ENCODE measurements around the gene TACC2. TPM values are rescaled to one million over a fixed set of nuclear protein-coding genes. Genes with fewer than 3 reads are reported as not detected.
A peak's percentile ranks its signal among the peaks of the same experiment; 100 is the strongest.
"Not testable (repeated sequence)": the region's sequence is repeated elsewhere in the genome, so short reads cannot be mapped to it uniquely, and the experiment has no call there.

TACC2 gene
- total RNA-seq, 1 donor from 2014 or later: 76.4 TPM

DNA sequence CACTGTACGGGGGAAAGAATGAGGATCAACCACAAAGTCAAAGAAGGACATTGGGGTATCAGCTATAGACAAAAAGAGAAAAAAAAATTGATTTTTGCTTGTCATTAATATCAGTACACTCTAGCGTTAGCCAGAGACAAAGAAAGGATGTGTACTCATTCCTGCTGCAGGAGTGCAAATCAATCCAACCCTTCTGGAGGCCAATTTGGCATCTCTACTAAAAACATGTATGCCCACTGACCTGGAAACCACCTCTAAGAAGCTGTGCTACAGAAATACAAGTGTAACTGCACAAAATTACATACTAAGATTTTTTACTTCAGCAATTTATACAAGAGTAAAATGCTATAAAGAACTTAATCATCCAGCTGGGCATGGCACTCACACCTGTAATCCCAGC is 27.5 kb upstream of the TACC2 start:
- no peak overlapping the region for H3K4me3 ChIP-seq
- no peaks in the 10 kb centered on the region for H3K9me3 ChIP-seq
- no peaks in the 10 kb centered on the region for H3K4me1 ChIP-seq
- no peak for DNase-seq (ENCODE audit: extremely low spot score in 2 of 2)
- H3K36me3 ChIP-seq: peaks cover 0 to 43% of the 10 kb centered on the region in 2 donors
- TF ChIP-seq, protein P1, sequence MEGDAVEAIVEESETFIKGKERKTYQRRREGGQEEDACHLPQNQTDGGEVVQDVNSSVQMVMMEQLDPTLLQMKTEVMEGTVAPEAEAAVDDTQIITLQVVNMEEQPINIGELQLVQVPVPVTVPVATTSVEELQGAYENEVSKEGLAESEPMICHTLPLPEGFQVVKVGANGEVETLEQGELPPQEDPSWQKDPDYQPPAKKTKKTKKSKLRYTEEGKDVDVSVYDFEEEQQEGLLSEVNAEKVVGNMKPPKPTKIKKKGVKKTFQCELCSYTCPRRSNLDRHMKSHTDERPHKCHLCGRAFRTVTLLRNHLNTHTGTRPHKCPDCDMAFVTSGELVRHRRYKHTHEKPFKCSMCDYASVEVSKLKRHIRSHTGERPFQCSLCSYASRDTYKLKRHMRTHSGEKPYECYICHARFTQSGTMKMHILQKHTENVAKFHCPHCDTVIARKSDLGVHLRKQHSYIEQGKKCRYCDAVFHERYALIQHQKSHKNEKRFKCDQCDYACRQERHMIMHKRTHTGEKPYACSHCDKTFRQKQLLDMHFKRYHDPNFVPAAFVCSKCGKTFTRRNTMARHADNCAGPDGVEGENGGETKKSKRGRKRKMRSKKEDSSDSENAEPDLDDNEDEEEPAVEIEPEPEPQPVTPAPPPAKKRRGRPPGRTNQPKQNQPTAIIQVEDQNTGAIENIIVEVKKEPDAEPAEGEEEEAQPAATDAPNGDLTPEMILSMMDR (IDR thresholded peaks at IDR 0.05): no peak
- TF ChIP-seq POLR2AphosphoS5 (IDR thresholded peaks at IDR 0.05; ENCODE audit: insufficient read depth in 1 of 2, low read depth in 1 of 2) (no peak), POLR2A (IDR thresholded peaks at IDR 0.05) (no peak)
- no peak overlapping the region for H3K27ac ChIP-seq
- H3K27me3 ChIP-seq: no peaks in the 10 kb centered on the region
- intact Hi-C loops (cut with DNase I): no loop called here

DNA sequence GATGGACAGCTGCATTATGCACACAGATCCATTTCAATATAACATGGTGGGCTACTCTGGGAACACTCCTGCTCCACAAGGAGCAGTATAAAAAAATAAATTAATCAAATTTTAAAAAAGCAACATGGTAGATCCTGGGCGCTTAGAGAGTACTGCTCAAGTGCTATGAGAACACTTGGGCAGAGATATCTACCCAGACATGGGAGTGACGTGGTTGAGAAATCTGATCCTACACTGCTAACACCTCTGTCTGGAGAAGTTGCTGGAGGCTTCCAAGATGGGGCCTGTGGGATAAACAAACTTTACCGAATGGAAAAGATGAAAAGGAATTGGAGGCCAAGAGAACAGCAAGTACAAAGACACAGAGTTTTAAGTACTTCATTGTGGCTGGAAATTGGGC is 23.0 kb upstream of the TACC2 start:
- TF ChIP-seq POLR2A (IDR thresholded peaks at IDR 0.05): no peak
- TF ChIP-seq, protein P1 (IDR thresholded peaks at IDR 0.05): no peak
- TF ChIP-seq POLR2AphosphoS5 (IDR thresholded peaks at IDR 0.05; ENCODE audit: insufficient read depth in 1 of 2, low read depth in 1 of 2): no peak
- Histone ChIP-seq H3K4me1 (no peaks in the 10 kb centered on the region), H3K4me3 (no peak overlapping the region), H3K36me3 (peaks cover 0 to 62% of the 10 kb centered on the region in 2 donors), H3K27ac (no peak overlapping the region), H3K9me3 (no peaks in the 10 kb centered on the region), H3K27me3 (no peaks in the 10 kb centered on the region)
- DNase-seq (ENCODE audit: extremely low spot score in 2 of 2): no peak
- intact Hi-C loops (cut with DNase I): no loop called here

DNA sequence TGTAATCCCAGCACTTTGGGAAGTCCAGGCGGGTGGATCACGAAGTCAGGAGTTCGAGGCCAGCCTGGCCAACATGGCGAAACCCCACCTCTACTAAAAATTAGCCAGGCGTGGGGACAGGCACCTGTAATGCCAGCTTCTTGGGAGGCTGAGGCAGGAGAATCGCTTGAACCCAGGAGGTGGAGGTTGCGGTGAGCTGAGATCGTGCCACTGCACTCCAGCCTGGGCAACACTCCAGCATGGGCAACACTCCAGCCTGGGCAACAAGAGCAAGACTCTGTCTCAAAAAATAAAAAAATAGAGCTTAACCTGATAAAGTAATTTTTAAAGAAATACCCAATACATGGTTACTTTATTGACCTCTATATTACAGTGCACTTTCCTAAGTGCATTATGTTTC is 19.9 kb upstream of the TACC2 start:
- peaks cover 0 to 57% of the 10 kb centered on the region in 2 donors for H3K36me3 ChIP-seq
- intact Hi-C loops (cut with DNase I): not testable (repeated sequence)

DNA sequence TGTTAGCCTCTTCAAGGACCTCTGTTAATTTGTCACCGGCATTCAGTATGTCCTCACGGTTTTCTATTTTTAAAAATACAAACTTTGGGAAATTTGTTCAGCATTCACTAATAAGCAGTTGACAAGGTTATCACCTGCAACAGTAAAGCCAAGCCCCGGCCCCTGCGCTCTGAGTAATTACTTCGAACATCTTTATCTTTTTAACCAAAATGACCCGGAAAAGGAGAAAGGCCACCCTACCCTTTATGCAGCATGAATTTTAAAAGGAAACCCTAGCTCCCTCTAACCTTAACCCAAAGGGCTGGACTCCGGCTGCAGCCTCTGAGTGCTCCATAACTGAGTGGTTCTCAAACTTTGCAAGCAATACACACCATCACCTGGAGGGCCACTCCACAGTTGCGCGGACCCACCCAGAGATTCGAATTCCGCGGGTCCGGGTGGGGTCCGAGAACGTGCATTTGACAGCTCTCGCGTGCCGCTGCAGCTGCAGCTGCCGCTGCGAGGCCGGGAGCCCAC is 14.9 kb upstream of the TACC2 start:
- Histone ChIP-seq H3K36me3 (peaks cover 0 to 14% of the 10 kb centered on the region in 2 donors), H3K4me1 (peaks cover 26% of the 10 kb centered on the region), H3K27me3 (no peaks in the 10 kb centered on the region), H3K27ac (peak overlapping the region; percentile 95), H3K9me3 (no peaks in the 10 kb centered on the region), H3K4me3 (peak overlapping the region; percentile 76 to 83)
- no peak for DNase-seq (ENCODE audit: extremely low spot score in 2 of 2)
- no peak for TF ChIP-seq POLR2A (IDR thresholded peaks at IDR 0.05)
- no peak for TF ChIP-seq POLR2AphosphoS5 (IDR thresholded peaks at IDR 0.05; ENCODE audit: insufficient read depth in 1 of 2, low read depth in 1 of 2)
- TF ChIP-seq, protein P1 (IDR thresholded peaks at IDR 0.05): no peak
- intact Hi-C loops (cut with DNase I): no loop called here

More for the DNA sequence above, 19.9 kb upstream of the TACC2 start:
- not testable (repeated sequence) for H3K4me3 ChIP-seq; H3K9me3 ChIP-seq; H3K27ac ChIP-seq; DNase-seq (ENCODE audit: extremely low spot score in 2 of 2); H3K27me3 ChIP-seq
- H3K4me1 ChIP-seq: peaks cover 16% of the 10 kb centered on the region

DNA sequence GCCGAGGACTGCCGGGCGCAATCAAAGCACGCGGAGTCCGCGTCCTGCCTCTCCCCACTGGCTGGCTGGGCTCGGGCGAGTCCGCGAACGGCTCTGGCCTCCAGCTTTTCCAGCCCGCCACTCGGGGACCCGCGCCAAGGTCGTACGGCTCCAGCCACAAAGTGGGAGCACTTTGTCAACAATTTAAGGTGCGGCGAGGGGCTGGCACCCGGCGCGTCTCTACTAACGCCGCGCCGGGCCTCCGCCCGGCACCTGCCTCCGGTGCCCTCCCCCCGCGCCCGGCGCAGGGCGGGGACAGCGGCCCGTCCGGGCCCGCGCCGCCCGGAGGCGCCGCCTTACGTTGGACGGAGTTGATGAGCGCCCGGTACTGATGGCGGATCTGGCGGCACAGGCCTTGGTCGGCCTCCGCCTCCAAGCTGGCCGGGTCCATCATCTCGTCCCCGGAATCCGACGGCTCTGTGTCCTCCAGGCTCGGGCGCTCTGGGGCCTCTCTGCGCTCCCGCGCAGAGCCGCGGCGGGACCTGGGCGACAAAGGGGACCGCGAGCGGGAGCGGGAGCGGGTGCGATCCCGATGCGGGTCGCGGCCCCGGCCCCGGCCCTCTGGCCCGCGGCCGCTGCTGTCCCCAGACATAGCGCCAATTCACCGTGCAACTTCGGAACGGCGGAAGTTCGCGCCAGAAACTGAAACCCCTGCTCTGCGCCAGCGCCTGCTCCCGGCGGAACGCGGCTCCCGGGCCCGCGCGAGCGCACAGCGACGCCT is 14.2 kb upstream of the TACC2 start, which contains the start of gene NSMCE4A:
Gene NSMCE4A, minus strand, starts transcription at position 683 of the 760 bp plus-strand sequence. Its CDS starts 52 bp downstream, at position 631.
- Histone ChIP-seq H3K4me1 (peaks cover 26% of the 10 kb centered on the region), H3K9me3 (no peaks in the 10 kb centered on the region), H3K36me3 (peaks cover 0 to 9% of the 10 kb centered on the region in 2 donors), H3K4me3 (peak within 1 kb of the TSS; percentile 76 to 83), H3K27ac (peak within 1 kb of the TSS; percentile 95), H3K27me3 (no peaks in the 10 kb centered on the region)
- intact Hi-C loops (cut with DNase I): no loop called here
- DNase-seq (ENCODE audit: extremely low spot score in 2 of 2): no peak
- TF ChIP-seq POLR2AphosphoS5 (IDR thresholded peaks at IDR 0.05; ENCODE audit: insufficient read depth in 1 of 2, low read depth in 1 of 2) (peak in 1 of 2 donors; percentile 49), POLR2A (IDR thresholded peaks at IDR 0.05) (peak in 1 of 2 donors; percentile 11)
- TF ChIP-seq, protein P1 (IDR thresholded peaks at IDR 0.05): peak in 1 of 3 experiments; percentile 72

All from vagina (tissue), 2 donors.